DMS 273 treated with DMSO at 0.1 percent for 48 hours (cell line): ENCODE measurements around the gene MMP11.

Experiments
- DNase-seq: peaks from one replicate; lab custom pipeline; 2025; lab: John Stamatoyannopoulos, UW

Gene MMP11

DNA sequence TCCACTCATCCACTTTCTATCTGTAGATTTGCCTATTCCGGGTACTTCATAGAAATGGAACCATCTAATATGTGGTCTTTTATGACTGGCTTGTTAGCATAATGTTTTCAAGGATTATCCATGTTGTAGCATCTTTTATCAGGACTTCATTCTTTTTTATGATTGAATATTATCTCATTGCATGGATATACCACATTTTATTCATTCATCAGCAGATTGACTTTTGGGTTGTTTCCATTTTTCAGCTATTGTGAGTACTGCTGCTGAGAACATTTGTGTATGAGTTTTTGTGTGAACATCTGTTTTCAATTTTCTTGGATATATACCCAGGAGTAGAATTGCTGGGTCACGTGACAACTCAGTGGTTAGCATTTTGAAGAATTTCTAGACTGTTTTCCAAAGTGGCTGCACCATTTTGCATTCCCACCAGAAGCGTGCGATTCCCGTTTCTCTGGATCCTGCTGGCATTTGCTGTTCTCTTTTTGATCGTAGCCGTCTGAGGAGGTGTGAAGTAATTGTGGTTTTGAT, 57.3 kb downstream of the MMP11 start:
- no peak for DNase-seq

DNA sequence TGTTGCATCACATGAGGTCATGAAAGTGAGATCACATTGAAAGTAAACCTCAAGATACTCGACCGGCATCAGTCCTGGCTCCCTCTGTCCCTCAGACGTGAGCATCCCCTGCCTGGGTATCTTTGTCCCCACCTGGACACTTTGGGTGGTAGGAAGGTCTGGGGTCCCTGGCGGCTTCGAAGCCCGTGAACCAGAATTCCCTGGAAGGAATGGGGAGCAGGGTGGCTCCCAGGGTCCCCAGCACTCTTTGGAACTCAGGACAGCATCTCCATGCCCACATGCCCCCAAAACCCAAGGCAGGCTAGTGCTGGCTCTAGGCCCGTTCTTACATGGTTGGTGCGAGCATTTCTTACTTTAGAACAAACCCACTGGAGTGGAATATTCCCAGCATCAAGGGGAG, 58.6 kb downstream of the MMP11 start:
- DNase-seq: no peak

DNA sequence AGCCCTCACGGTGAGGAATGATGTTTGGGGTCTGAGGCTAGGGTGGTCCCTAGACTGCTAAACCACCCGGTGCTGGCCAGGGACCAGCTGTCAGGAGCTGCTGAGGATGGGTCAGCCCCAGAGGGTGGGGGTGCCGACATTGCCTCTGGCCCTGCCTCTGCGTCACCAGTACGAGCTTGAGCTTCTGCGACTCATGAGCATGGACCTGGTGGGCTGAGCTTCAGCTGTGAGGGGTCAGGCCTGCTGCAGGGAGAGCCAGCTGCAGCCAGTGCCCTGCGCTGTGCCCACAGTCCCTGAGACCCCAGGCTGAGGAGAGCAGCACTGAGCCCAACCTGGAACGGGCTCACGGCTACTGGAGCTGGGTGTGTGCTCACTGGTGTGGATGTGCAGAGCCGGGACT, 59.1 kb downstream of the MMP11 start:
- no peak for DNase-seq

DNA sequence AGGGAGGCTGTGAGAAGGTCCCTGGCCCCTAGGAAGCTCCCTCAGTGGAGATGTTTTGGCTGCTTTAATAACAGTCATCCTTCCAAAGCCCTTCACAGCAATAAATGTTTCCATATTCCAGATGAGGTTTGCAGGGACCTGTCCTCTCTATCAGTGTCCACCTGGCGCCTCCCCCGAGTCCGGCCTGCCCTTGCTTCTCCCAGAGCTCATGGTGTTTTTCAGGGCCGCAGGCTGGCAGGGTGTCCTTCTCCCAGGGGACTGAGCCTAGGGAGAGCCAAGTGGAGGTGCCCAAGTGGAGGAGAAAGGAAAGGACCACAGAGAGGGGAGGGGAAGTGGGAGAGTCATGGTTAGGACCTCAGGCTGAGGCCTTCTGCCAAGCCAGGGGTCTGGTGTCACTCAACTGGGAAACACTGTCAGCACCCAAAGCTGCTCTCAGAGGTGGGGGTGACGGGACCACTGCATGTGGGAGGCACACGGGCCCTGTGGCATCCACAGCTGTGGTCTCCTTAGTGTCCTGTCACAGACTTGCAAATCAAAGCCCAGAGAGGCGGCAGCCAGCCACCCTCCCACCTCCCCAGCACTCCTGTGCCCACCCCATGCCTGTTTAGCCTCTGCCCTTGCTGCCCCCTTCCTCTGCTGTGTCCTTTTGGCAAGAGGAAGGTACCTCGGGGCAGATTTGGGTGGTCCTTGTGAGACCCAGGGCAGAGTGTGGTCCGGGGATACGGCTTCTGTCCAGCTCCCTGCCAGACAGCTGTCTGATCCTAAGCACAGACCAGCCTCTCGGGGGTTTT, 59.8 kb downstream of the MMP11 start:
- DNase-seq: no peak

DNA sequence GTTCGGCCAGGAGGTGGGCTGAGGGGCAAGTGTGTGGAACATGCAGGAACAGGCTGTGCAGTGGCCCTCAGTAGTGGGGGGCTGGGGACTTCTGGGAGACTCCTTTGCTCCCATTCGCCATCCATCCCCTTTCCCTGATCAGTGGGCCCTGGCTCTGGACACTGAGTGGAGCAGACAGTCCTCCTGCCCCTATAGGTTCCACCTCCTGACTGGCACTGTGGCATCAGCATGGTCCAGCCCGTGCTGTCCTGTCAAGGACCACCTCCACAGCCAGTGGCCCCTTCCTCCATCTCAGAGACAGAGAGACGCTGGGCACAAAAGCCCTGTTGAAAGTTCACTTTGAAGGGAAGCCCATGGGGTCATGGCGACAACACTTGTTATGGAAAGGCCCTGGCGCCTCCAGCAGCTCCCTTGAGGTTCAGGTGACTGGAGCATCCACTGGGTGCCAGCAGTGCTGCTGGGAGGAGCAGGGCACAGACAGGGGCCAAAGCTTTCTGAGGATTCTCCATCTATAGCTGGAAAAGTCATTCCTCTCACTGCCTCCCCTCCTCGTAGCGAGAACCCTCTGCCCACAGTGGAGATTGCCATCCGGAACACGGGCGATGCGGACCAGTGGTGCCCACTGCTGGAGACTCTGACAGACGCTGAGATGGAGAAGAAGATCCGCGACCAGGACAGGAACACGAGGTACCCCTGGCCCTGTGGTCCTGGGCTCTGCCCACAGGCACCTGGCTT, 60.5 kb downstream of the MMP11 start:
- DNase-seq: no peak
